H1 (cell line): ENCODE data around the gene BTNL2. TPM values are rescaled to one million over a fixed set of nuclear protein-coding genes. Genes with fewer than 3 reads are reported as not detected.

Experiments used
- CTCF ChIA-PET: fragments of 300-600 bp; sonication (Branson Sonifier 250); formaldehyde crosslinking; loops from one replicate; lab custom pipeline; 2021; ENCODE audit not compliant: partially characterized antibody; lab: Charles Lee
- POLR2A ChIA-PET: fragments of 300-600 bp; sonication (Branson Sonifier 250); formaldehyde crosslinking; loops from one replicate; lab custom pipeline; 2021; ENCODE audit warnings: inconsistent platforms; ENCODE audit not compliant: partially characterized antibody; lab: Charles Lee
- DNase-seq, 2 experiments: peaks; one replicate each; pipeline versions ENCODE4 v3.0.0 to v3.0.0-alpha.2; 2010 to 2022; ENCODE audit warnings: low spot score in 2 of 2, low read depth in 1 of 2, mixed read lengths in 1 of 2
- FAIRE-seq: peaks from 2 replicates; lab custom pipeline; 2011; peaks lifted over from hg19 to GRCh38; lab: Jason Lieb, UNC
- H2AFZ ChIP-seq: 2 replicates; pipeline ENCODE4 v1.8.1; 2012; ENCODE audit warnings: low read length, inconsistent platforms
- H2AK5ac ChIP-seq: 2 replicates; pipeline ENCODE4 v1.6.1; 2013; ENCODE audit warnings: low read depth, low read length
- H2BK120ac ChIP-seq: replicated peaks from 2 replicates; pipeline ENCODE3; 2013; ENCODE audit warnings: low read depth, low read length, inconsistent platforms
- H2BK12ac ChIP-seq: 2 replicates; pipeline ENCODE4 v1.6.1; 2013; ENCODE audit warnings: low read depth, low read length
- H2BK15ac ChIP-seq: 2 replicates; pipeline ENCODE4 v1.6.1; 2013; ENCODE audit warnings: low read length
- H2BK20ac ChIP-seq: 2 replicates; pipeline ENCODE4 v1.6.1; 2013; ENCODE audit warnings: low read length
- H2BK5ac ChIP-seq: 2 replicates; pipeline ENCODE4 v1.6.1; 2013; ENCODE audit warnings: low read depth, low read length
- H3K14ac ChIP-seq: 2 replicates; pipeline ENCODE4 v1.6.1; 2013; ENCODE audit warnings: inconsistent platforms; ENCODE audit not compliant: insufficient read length
- H3K18ac ChIP-seq: 2 replicates; pipeline ENCODE4 v1.6.1; 2013; ENCODE audit warnings: low read length; ENCODE audit errors: extremely low read depth
- H3K23ac ChIP-seq: 2 replicates; pipeline ENCODE4 v1.6.1; 2013; ENCODE audit warnings: inconsistent platforms; ENCODE audit not compliant: insufficient read length
- H3K23me2 ChIP-seq: 2 replicates; pipeline ENCODE4 v1.6.1; 2013; ENCODE audit warnings: low read depth, low read length
- H3K27ac ChIP-seq: 2 replicates; pipeline ENCODE4 v1.6.1; 2011; ENCODE audit warnings: low read depth, low read length, inconsistent platforms
- H3K27me3 ChIP-seq, 4 experiments: replicated peaks in 1 of 4; 1 replicate in 1 of 4; 2 replicates in 3 of 4; pipeline versions ENCODE4 v1.6.1 to v1.8.1; 2011 to 2013; ENCODE audit warnings: low read length in 3 of 4, mild to moderate bottlenecking in 3 of 4, inconsistent platforms in 2 of 4, mixed read lengths in 2 of 4, moderate library complexity in 1 of 4; ENCODE audit not compliant: control insufficient read depth in 3 of 4, insufficient read depth in 3 of 4; ENCODE audit errors: extremely low read depth in 1 of 4
- H3K36me3 ChIP-seq, 4 experiments: 2 replicates each; pipeline versions ENCODE4 v1.6.1 to v1.8.1; 2011 to 2013; ENCODE audit warnings: mild to moderate bottlenecking in 4 of 4, low read length in 3 of 4, moderate library complexity in 2 of 4, control low read depth in 1 of 4, inconsistent platforms in 1 of 4; ENCODE audit not compliant: insufficient read depth in 4 of 4, control insufficient read depth in 2 of 4
- H3K4ac ChIP-seq: replicated peaks from 2 replicates; pipeline ENCODE3; 2013; ENCODE audit warnings: low read length, low read depth, mixed read lengths, inconsistent platforms; ENCODE audit not compliant: insufficient read length
- H3K4me1 ChIP-seq, 4 experiments: replicated peaks in 1 of 4; 1 replicate in 1 of 4; 2 replicates in 3 of 4; pipeline versions ENCODE4 v1.6.1 to v1.8.1; 2011 to 2013; ENCODE audit warnings: low read length in 3 of 4, inconsistent platforms in 2 of 4, mixed read lengths in 1 of 4; ENCODE audit not compliant: insufficient read depth in 4 of 4, control insufficient read depth in 3 of 4
- H3K4me2 ChIP-seq, 2 experiments: 2 replicates each; pipeline versions ENCODE4 v1.6.1 to v1.8.1; 2011 to 2013; ENCODE audit warnings: low read depth in 2 of 2, low read length in 2 of 2, control low read depth in 1 of 2, inconsistent platforms in 1 of 2, mild to moderate bottlenecking in 1 of 2; ENCODE audit not compliant: insufficient read depth in 1 of 2
- H3K4me3 ChIP-seq, 4 experiments: fragments of 200-600, 300-600 bp in 1 of 4; sonication (generic), shearing (Covaris generic), sonication (Bioruptor Twin) in 1 of 4; 2 replicates each; pipeline versions ENCODE4 v1.5.1 to v1.8.1; 2011 to 2016; ENCODE audit warnings: low read length in 4 of 4, low read depth in 3 of 4, control low read depth in 2 of 4, inconsistent platforms in 2 of 4, mild to moderate bottlenecking in 2 of 4, mixed read lengths in 1 of 4, moderate library complexity in 1 of 4; ENCODE audit not compliant: insufficient read depth in 2 of 4; ENCODE audit errors: extremely low read depth in 1 of 4
- H3K56ac ChIP-seq: replicated peaks from 2 replicates; pipeline ENCODE3; 2013; ENCODE audit warnings: low read depth, mild to moderate bottlenecking, mixed read lengths, low read length, inconsistent platforms; ENCODE audit not compliant: insufficient read length
- H3K79me1 ChIP-seq: 2 replicates; pipeline ENCODE4 v1.6.1; 2013; ENCODE audit warnings: low read depth, low read length, control low read depth
- H3K79me2 ChIP-seq, 2 experiments: 2 replicates each; pipeline versions ENCODE4 v1.6.1 to v1.8.1; 2012 to 2013; ENCODE audit warnings: low read length in 2 of 2, mild to moderate bottlenecking in 2 of 2, inconsistent platforms in 1 of 2; ENCODE audit not compliant: insufficient read depth in 2 of 2, control insufficient read depth in 1 of 2
- H3K9ac ChIP-seq, 4 experiments: replicated peaks in 1 of 4; 1 replicate in 1 of 4; 2 replicates in 3 of 4; pipeline versions ENCODE4 v1.6.1 to v1.8.1; 2011 to 2013; ENCODE audit warnings: low read depth in 3 of 4, low read length in 3 of 4, control low read depth in 2 of 4, mild to moderate bottlenecking in 2 of 4, moderate library complexity in 2 of 4, inconsistent platforms in 1 of 4; ENCODE audit errors: extremely low read depth in 1 of 4
- H3K9me3 ChIP-seq, 2 experiments: 2 replicates each; pipeline versions ENCODE4 v1.6.1 to v1.8.1; 2012 to 2013; ENCODE audit warnings: mild to moderate bottlenecking in 2 of 2, moderate library complexity in 2 of 2, control low read depth in 1 of 2, inconsistent platforms in 1 of 2, low read depth in 1 of 2, low read length in 1 of 2, mixed read lengths in 1 of 2; ENCODE audit not compliant: insufficient read depth in 2 of 2
- H4K20me1 ChIP-seq, 2 experiments: replicated peaks in 1 of 2; 2 replicates each; pipeline versions ENCODE3 to v1.8.1; 2011 to 2013; ENCODE audit warnings: inconsistent platforms in 2 of 2, low read length in 2 of 2, mild to moderate bottlenecking in 1 of 2; ENCODE audit not compliant: insufficient read depth in 2 of 2, control insufficient read depth in 1 of 2
- H4K5ac ChIP-seq: 2 replicates; pipeline ENCODE4 v1.6.1; 2013; ENCODE audit warnings: low read length, low read depth, mixed read lengths, inconsistent platforms; ENCODE audit not compliant: insufficient read length
- H4K8ac ChIP-seq: 2 replicates; pipeline ENCODE4 v1.8.0; 2013; ENCODE audit warnings: mild to moderate bottlenecking, moderate library complexity, low read length, inconsistent platforms; ENCODE audit not compliant: insufficient read depth; ENCODE audit errors: extremely low read depth
- H4K91ac ChIP-seq: replicated peaks from 2 replicates; pipeline ENCODE3; 2013; ENCODE audit warnings: low read length, mixed read lengths, inconsistent platforms; ENCODE audit not compliant: insufficient read length
- JUND ChIP-seq: IDR thresholded peaks from 2 replicates; pipeline ENCODE4 v1.6.1; 2011; ENCODE audit warnings: mild to moderate bottlenecking, improper control_type of control experiment, low read length
- MAFK ChIP-seq: IDR thresholded peaks from 2 replicates; pipeline ENCODE4 v1.6.1; 2012; ENCODE audit warnings: low read depth, mild to moderate bottlenecking, improper control_type of control experiment, low read length
- SAP30 ChIP-seq: fragments of 300-600 bp; sonication (generic); IDR thresholded peaks from 2 replicates; pipeline ENCODE4 v1.7.1; 2012; ENCODE audit warnings: low read length, moderate library complexity, mild to moderate bottlenecking, inconsistent platforms; ENCODE audit not compliant: insufficient read depth, insufficient replicate concordance
- WGBS, 2 experiments: shearing (Covaris generic) in 1 of 2; methylation state at CpG; one replicate each; pipeline versions ENCODE4 v1.1.6 to v1.1.7; 2013 to 2015; ENCODE audit warnings: low lambda C conversion rate in 2 of 2, mixed read lengths in 2 of 2, inconsistent platforms in 1 of 2, low coverage in 1 of 2, missing lambda C conversion rate in 1 of 2; ENCODE audit not compliant: insufficient replicate concordance in 2 of 2, insufficient coverage in 1 of 2, insufficient read length in 1 of 2; ENCODE audit errors: extremely low coverage in 1 of 2, missing lambda C conversion rate in 1 of 2; 5-methylcytosine and 5-hydroxymethylcytosine counted together
- polyA plus RNA-seq, 7 experiments: library from polyadenylated mRNA; depleted of rRNA in 3 of 7; stranded (reverse) in 5 of 7; unstranded in 2 of 7; fragments of >200 nt in 5 of 7; fragments of 200-250 nt in 2 of 7; gene quantifications; 1 replicate in 5 of 7; 2 replicates in 1 of 7; 4 replicates in 1 of 7; pipeline versions ENCODE4 v1.2.1 to v1.2.3, GENCODE V29; 2011 to 2013; ENCODE audit warnings: missing spikeins in 2 of 7, mixed read lengths in 2 of 7
- total RNA-seq: library from RNA; stranded (reverse); fragmentation: NEBNext Ultra II Directional; extraction: Animal tissue kit (Norgen Biotek cat#: 25700); gene quantifications from 2 replicates; pipeline ENCODE4 v1.2.1, GENCODE V29; 2021

The BTNL2 gene
- total and polyA plus RNA-seq, 2 of the 8 experiments (the other 6 are each of a cell fraction or from before 2014, with no cell fraction given) = not detected

- Histone ChIP-seq H4K8ac (no peak overlapping the region), H2BK12ac (no peak overlapping the region), H3K27me3 (no peaks in the 10 kb centered on the region), H3K23ac (no peak overlapping the region), H4K91ac (no peak overlapping the region), H3K14ac (no peak overlapping the region), H2AFZ (no peak overlapping the region), H3K4me3 (no peak overlapping the region), H4K5ac (no peak overlapping the region), H3K36me3 (no peaks in the 10 kb centered on the region), H3K4me1 (no peaks in the 10 kb centered on the region), H3K27ac (no peak overlapping the region), H3K23me2 (no peaks in the 10 kb centered on the region), H4K20me1 (no peaks in the 10 kb centered on the region), H3K79me1 (no peaks in the 10 kb centered on the region), H3K18ac (no peak overlapping the region), H2AK5ac (no peak overlapping the region), H2BK20ac (no peak overlapping the region), H3K79me2 (no peaks in the 10 kb centered on the region), H2BK5ac (no peak overlapping the region), H3K4me2 (no peak overlapping the region), H3K4ac (no peak overlapping the region), H3K9me3 (no peaks in the 10 kb centered on the region), H2BK15ac (no peak overlapping the region), H2BK120ac (no peak overlapping the region), H3K9ac (no peak overlapping the region), H3K56ac (no peak overlapping the region)
- TF ChIP-seq JUND (no peak), SAP30 (no peak), MAFK (peak; percentile 92)
- ChIA-PET CTCF (interaction anchor here (0.6 kb wide), 1 partner anchor 1271 kb away, joined by 4 read pairs; no protein-coding TSS in a partner anchor), POLR2A (no interaction called here)
- FAIRE-seq (no peak), DNase-seq (no peak)
- 70% methylated on average over 3 of the region's 3 CpGs; no CpG with 5 or more reads in 1 of the 2 experiments for WGBS, 2 experiments
Measured at GRCh38 chr6:32367644-32368043, 39.3 kb downstream of the BTNL2 start.
